HG03064 (cell line): ENCODE results near the gene TYW1B.
"Not testable (repeated sequence)": the region's sequence is repeated elsewhere in the genome, so short reads cannot be mapped to it uniquely, and the experiment has no call there.

Experiments
- ATAC-seq: cut with Tn5 transposase; IDR thresholded peaks from one replicate; pipeline ENCODE4 v1.9.1; 2021; ENCODE audit warnings: low read depth; ENCODE audit not compliant: unreplicated experiment

TYW1B gene

DNA sequence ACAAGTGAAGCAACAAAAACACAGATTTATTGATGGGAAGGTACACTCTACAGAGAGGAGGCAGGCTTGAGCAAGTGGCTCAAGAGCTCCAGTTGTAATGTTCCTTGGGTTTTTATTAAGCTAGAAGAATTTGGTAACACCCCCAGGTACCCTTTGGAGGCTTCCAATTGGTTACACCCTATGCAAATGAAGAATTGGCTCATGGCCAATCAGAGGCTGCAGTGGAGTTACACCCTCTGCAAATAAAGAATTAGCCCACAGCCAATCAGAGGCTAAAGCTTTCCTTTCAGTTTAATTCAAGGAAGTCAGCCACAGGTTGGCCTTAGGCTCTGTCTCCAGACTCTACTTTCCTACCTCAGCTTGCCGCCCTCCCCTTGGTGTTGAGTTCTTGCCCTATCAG is 10.3 kb downstream of the TYW1B start:
- ATAC-seq, result not testable (repeated sequence)

DNA sequence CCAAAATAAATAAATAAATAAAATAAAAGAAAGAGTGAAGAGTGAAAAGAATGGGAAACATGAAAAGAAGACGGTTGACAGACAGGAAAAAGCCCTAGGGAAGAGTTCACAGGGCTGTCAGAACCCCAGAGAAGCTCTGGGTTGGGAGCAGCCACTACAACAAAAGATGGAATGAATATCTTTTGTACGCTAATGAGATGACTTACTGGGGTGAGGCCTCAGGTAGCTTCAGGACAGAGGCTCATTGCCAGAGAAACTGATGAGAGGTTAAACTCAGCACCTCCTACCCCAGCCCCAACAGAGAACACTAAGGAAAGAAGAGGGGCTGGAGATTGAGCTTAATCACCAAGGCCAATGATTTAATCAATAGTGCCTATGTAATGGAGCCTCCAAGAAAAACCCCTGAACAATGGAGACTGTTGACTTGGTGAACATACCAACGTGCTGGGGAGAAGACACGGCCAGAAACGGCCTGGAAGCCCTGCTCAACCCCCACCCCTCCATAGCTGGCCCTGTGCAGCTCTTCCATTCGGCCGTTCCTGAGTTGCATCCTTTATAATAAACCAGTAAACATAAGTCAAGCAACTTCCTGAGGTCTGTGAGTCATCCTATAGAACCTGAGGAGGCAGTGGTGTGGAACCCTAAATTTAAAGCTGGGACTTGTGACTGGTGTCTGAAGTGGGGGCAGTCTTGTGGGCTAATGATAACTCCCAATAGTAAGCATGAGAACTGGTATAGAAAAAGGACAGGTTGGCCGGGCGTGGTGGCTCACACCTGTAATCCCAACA is 11.4 kb downstream of the TYW1B start:
- not testable (repeated sequence) for ATAC-seq

DNA sequence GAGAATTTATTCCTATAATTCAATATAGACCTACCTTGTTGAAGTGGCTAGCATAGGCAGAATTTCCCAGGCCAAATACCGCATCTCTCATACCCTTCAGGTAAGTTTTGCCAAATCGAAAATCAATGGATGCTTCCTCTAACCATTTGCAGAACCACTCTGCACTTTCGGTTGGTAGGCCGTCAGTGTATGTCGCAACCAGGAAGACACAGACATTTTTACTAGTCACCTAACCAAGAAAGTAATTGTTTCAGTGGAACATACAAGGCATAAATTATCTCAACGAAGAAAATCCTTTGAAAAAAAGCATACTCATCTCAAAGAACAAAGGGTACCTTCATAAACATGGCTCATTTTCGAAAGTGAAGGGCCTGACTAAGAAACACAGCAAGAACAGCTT is 17.6 kb downstream of the TYW1B start:
- not testable (repeated sequence) for ATAC-seq

DNA sequence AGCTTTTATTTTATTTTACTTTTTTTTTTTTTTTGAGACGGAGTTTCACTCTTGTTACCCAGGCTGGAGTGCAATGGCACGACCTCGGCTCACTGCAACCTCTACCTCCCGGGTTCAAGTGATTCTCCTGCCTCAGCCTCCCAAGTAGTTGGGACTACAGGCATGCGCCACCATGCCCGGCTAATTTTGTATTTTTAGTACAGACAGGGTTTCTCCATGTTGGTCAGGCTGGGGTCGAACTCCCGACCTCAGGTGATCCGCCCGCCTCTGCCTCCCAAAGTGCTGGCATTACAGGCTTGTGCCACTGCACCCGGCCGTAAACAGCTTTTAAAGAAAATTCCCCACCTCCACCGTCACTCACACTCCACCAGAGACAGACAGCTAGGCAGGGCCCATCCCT is 19.5 kb downstream of the TYW1B start:
- not testable (repeated sequence) for ATAC-seq

DNA sequence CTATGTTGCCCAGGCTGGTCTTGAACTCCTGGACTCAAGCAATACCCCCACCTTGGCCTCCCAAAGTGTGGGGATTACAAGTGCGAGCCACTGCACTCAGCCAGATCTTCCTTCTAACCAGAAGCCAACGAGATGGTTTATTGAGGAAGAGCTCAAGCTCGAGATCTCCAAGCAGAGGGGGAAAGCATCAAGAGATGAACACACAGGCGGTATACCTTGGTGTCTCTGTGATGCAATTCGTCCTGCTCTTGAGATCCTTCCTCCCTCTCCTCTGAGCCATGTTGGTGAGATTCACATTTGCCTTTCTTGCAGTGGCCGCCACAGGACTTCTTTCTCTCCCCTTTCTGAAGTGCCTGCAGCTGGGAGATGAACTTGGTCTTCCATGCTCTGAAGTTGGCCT is 21.1 kb downstream of the TYW1B start:
- ATAC-seq, result not testable (repeated sequence)

DNA sequence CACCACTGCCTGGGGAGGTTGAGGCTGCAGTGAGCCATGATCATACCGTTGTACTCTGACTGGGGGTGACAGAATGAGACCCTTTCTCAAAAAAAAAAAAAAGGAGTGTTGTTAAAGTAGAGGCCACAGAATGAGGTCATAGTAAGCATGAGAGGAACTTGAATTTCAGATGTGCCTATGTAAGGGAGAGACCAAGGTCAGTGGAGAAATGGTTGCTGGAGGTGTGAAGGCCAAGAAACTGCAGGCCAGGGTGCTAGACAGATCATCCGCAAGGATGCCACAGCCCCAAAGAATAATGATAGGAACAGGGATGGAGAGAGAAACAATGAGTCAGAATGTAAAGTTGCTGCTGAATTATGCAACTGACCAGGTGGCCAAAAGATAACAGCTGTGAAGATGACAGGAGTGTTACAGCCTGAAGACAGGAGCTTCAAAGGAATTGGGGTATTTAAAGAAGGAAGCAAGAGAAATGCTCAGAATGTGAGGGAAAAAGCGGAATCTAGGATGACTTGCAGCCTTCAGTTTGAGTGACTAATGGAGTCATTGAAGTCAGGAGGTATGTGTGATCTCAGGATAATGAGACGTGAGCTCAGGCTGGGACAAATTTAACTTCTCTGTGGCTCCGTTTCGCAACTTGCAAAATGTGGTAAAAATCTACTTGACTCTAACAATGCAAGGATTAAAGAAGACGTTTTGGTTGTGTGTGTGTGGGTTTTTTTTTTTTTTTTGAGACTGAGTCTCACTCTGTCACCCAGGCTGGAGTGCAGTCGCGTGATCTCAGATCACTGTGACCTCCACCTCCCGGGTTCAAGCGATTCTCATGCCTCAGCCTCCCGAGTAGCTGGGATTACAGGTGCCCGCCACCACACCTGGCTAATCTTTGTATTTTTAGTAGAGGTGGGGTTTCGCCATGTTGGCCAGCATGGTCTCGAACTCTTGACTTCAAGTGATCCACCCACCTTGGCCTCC is 22.2 kb downstream of the TYW1B start:
- ATAC-seq, result no peak

DNA sequence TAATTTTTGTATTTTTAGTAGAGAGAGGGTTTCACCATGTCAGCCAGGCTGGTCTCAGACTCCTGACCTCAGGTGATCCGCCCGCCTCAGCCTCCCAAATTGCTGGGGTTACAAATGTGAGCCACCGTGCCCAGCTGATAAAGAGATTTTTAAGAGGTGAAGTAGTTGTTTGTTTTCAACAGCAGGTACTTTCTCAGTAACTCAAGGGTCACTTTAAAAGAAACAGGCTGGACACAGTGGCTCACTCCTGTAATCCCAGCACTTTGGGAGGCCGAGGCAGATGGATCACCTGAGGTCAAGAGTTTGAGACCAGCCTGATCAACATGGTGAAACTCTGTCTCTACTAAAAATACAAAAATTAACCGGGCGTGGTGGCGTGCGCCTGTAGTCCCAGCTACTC is 24.2 kb downstream of the TYW1B start:
- not testable (repeated sequence) for ATAC-seq

DNA sequence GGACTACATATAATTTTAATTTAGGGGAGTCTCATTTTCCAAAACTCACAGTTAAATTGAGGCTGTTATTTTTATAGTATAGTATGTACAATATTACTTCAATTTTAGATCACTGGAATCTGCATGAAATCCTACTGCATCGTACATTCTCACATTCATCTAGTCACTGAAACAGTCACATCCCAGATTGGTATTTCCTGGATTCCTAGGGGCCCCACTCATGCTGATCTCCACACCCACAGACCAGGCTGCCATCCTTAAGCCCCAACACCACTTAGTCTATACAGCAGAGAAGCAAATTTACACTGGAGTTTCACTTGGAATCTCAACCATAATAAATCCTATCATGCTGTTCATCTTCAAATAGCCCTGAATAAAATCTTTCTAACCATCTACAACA is 26.4 kb downstream of the TYW1B start:
- not testable (repeated sequence) for ATAC-seq

DNA sequence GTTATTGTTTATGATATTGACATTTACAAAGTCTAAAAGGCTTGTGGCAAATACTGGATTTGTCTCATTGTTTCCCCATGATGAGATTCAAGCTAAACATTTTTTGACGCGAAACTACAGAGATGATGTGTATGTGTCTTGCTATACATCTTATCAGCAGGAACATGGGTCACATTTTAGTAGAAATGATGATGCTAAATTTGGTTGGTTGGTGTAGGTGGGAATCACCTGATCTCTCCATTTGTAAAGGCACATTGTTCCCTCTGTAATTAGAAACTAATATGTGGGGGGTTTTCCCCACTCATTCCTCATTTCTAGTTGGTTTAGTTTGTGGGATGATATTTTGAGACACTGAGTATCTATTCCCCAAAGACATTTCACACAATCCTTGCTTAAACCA is 32.6 kb downstream of the TYW1B start:
- not testable (repeated sequence) for ATAC-seq

DNA sequence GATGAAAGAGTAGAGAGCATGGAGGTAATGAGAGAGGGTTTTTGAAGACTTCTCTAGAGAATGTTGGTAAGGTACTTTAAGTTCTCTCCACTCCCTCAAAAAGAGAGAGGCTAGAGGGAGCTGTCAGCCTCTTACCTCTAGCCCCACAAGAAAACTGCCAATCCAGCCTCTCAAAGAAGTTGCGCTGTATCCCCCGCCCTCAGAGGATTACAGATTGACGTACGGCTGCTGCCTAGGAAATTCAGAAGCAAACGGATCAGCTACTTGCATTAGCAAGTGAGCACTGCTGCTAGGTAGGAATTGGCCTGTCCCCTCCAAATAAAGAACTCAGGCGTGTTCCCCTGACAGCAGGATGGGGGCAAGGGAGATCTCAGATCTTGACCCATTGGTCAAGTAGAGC is 34.2 kb downstream of the TYW1B start:
- ATAC-seq, result no peak

DNA sequence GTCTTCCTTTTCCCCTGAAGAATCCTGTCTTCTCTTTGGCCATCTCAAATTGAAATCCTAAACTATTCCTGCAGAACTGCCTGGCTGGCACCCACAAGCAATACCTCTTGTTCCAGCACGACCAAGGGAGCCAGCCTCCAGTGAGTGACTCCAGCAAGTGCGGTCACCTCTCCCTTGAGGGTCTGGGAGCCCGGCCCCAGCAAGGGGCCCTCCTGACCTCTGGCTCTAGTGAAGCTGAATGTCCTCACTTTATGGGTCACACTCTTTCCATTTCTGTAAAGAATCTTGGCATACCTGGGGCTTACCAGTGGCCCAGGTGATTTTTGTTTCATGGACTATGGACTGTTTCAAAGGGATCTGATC is 37.3 kb downstream of the TYW1B start:
- not testable (repeated sequence) for ATAC-seq

DNA sequence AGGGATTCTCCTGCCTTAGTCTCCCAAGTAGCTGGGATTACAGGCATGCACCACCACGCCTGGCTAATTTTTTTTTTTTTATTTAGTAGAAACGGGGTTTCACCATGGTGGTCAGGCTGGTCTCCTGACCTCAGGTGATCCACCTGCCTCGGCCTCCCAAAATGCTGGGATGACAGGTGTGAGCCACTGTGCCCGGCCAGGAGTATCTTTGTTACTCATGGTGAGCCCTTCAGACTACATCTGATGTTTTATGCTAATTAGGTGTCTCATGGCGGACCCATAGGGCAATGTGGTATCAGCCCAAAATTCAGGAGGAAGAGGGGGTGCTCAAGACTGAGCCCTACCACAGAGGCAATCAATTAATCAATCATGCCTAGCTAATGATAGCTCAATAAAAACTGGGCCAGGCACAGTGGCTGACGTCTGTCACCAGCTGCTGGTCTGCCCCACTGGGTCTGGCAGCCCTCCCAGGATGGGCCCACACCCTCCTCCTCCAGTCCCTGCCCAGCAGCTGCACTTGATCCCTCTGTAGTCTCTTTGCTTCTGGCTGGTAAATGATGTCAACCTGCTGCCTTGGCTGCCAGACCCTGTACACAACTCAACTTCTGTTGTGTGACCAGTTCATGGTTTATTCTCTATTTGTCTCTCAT is 37.8 kb downstream of the TYW1B start:
- ATAC-seq, result not testable (repeated sequence)

DNA sequence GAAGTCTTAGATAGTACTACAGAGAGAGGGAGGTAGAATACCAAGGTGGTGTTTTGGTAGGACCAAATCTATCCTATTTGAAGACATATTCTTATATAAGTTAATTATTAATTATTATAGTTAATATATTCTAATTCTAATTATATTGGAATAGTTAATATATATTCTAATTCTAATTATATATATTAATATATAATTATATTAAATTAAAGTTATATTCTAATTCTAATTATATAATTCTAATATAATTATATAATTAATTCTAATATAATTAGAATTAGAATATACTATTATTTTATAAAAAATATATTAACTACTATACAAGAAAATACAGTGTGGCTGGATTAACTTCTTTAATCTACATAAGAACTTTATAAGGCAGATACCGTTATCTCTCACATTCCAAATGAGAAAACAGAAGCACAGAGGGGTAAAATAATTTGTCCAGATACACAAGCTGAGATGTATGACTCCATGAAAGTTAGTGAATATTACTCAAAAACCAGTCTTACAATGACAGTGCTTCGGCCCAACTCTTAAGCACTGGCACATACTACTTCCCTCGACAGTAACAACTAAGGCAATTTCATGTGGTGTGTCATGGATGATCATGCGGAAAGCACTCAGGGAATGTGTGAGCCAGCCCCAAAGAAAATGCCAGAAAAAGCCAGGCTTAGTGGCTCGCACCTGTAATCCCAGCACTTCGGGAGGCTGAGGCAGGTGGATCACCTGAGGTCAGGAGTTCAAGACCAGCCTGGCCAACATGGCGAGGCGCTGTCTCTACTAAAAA is 42.6 kb downstream of the TYW1B start:
- no peak for ATAC-seq

DNA sequence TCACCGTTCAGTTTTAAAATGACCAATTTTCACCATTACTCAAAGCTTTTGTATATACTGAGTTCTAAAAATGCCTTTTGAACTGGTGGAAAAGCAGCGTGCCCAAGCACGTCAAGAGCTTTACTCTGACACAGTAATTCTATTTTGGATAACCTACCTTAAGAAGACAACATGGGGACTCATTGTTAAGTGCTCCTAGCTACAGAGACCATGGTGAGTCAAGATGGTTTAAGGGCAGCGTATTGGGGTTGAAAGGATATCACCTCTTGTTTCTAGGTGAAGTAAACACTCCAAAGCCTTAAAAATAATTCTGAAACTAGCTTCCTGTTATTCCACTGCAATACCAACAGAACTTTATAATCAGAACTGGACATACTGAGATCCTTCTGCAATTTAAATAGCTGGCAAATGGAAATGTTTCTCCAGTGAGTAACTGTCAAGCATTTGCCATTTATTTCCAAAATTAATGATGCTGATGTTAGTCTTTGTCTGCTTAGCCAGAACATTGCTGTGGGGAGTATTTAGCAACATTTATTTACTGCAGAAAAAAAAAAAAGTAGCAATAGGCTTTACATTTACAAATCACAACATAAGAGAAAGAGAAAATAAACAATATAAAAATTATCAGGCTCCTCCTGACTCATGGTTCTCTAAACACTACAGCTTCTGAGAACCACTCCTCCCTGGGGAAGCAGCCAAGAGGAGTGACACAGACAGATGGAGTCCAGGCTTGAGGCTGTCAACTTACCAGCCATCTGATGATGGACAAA is 44.2 kb downstream of the TYW1B start:
- ATAC-seq, result not testable (repeated sequence)

DNA sequence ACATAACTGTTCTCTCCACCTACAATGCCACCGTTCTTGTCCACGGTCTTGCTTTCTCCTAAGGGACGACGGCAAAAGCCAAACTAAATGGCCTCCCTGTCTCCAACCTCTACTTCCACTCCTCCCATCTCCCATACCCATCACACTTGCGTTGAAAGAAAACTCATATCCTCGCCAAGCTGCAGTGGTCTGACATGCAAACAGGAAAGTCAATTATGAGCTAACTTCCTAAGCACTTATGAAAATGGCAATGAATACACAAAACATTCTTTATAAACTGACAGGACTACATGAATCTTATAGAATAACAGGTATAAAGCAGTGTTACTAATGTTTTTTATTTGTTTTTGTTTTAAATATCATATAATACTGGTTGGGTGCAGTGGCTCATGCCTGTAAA is 46.4 kb downstream of the TYW1B start:
- ATAC-seq, result no peak

DNA sequence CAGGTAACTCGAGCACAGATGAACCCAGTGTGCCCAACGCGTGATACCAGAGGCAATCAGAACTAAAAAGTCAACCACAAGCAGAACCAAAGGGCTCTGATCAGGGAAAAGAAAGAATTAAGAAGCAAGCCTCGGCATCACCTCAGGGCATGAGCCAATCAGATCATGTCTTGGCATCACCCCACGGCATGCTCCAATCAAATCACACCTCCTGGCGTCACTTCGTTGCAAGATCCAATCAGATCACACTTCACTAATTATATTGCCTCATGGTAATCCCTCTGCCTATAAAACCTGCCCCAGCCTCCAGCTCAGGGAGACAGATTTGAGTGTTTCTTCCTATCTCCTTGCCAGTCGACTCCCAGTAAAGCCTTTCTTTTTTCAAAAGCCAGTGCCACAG is 46.8 kb downstream of the TYW1B start:
- no peak for ATAC-seq

DNA sequence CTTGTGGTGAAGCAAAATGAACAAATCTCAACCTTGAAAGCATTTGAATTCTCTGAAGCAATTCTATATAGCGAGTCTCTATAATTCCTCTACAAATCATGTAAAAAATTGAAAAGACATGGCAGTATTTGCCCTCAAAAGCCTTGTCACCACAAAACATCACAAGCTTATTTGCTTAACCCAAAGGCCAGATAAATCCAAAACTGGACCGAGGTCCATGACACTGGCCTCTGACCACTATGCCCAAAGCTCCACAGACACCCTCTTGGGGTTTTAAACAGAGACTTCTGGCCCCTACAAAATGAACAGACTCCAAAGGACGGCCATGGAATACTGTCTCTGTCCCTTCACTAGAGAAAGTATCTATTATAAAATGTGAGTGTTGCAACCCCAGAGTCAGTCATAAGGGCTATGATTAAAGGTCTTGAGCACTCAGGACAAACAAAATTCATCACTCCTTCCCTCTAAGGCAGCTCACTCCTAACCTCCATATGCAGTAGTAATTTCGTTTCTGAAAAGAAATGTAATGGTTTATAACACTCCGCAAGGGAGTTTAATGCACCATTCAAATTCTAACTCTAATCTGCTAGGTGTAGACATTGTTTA is 47.6 kb downstream of the TYW1B start:
- not testable (repeated sequence) for ATAC-seq

DNA sequence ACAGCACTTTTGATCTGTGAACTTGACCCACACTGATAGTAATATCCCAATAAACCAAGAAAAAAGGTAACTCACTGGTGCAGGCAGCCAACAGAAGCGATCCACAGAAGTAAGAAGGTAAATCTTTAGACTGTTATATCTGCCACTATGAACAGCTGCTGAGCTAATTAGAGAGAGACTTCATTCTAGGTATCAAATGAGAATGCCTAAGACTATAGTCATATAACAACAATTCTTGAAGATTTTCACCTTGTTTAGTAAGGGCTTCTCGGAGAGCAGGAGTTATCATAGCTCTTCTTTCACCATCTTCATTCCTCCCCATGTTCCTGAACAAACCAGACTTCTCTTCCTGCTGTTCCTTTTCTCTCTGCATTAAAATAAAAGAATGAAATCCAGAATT is 50.8 kb downstream of the TYW1B start:
- not testable (repeated sequence) for ATAC-seq

DNA sequence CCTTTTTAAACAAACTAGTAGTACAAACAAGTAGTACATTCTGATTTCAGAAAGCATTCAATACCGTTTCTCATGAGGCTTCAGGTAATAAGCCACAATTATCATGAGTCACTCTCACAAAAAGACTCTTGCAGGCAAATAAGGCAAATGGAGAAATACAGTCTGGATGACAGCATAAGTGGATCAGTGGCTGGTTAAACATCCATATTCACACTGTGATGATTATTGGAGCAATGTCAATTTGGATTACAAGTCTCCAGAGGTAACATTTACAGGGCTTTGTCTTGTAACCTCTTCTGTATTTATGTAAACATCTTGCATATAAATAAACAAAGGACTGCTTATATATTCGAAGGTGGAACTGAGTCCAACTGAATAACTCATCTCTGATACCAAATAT is 55.4 kb downstream of the TYW1B start:
- not testable (repeated sequence) for ATAC-seq
